C4-2B (cell line): ENCODE measurements around the gene QDPR.

Source experiments
- ZFX ChIP-seq: fragments of 450-650 bp; IDR thresholded peaks from 2 replicates; pipeline ENCODE4 v1.6.1; 2017
- TF ChIP-seq, protein P1 (sequence below): fragments of 450-650 bp; conservative IDR thresholded peaks from 2 replicates; pipeline ENCODE4 v1.5.1; 2017; ENCODE audit warnings: mild to moderate bottlenecking

DNA sequence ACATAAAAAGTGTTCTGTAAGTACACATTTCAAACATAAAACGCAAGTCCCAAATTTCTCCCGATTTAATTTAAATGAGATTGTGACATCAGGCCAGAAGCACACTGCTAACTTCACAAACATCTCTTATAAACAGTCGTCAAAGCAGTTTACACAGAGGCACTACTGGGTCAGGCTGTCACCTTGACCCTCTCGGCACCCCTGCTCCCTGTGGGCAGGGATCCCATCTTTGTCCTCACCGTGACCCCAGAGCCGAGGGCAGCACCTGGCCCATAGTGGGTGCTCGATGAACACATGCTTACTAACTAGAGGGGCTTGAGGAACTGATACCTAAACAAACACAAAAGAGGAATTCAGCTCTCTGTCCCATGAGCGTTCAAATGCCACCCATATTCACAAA lies 22.2 kb downstream of the QDPR start:
- TF ChIP-seq, protein P1, sequence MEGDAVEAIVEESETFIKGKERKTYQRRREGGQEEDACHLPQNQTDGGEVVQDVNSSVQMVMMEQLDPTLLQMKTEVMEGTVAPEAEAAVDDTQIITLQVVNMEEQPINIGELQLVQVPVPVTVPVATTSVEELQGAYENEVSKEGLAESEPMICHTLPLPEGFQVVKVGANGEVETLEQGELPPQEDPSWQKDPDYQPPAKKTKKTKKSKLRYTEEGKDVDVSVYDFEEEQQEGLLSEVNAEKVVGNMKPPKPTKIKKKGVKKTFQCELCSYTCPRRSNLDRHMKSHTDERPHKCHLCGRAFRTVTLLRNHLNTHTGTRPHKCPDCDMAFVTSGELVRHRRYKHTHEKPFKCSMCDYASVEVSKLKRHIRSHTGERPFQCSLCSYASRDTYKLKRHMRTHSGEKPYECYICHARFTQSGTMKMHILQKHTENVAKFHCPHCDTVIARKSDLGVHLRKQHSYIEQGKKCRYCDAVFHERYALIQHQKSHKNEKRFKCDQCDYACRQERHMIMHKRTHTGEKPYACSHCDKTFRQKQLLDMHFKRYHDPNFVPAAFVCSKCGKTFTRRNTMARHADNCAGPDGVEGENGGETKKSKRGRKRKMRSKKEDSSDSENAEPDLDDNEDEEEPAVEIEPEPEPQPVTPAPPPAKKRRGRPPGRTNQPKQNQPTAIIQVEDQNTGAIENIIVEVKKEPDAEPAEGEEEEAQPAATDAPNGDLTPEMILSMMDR: no peak
- TF ChIP-seq ZFX: no peak
